ENCODE results near the gene RBM48.

The RBM48 gene

GRCh38 chr7:92567460-92567859 is 38.9 kb downstream of the RBM48 start:
- TF ChIP-seq CTCF (conservative IDR thresholded peaks at IDR 0.05; ENCODE audit: low read depth, low read length), result no peak
- no peak for DNase-seq (ENCODE audit: low read depth)
- no peak overlapping the region for H3K4me3 ChIP-seq (ENCODE audit: low read length)

- no peak overlapping the region for H3K4me3 ChIP-seq (ENCODE audit: low read length)
- no peak for TF ChIP-seq CTCF (conservative IDR thresholded peaks at IDR 0.05; ENCODE audit: low read depth, low read length)
- no peak for DNase-seq (ENCODE audit: low read depth)
These were observed 40.5 kb downstream of the RBM48 start for GRCh38 chr7:92569137-92569536.

GRCh38 chr7:92576296-92576695 is 47.7 kb downstream of the RBM48 start:
- no peak for TF ChIP-seq CTCF (conservative IDR thresholded peaks at IDR 0.05; ENCODE audit: low read depth, low read length)
- no peak overlapping the region for H3K4me3 ChIP-seq (ENCODE audit: low read length)
- DNase-seq (ENCODE audit: low read depth), result no peak

GRCh38 chr7:92582948-92583347 is 54.4 kb downstream of the RBM48 start:
- no peak for TF ChIP-seq CTCF (conservative IDR thresholded peaks at IDR 0.05; ENCODE audit: low read depth, low read length)
- no peak for DNase-seq (ENCODE audit: low read depth)
- H3K4me3 ChIP-seq (ENCODE audit: low read length), result no peak overlapping the region

- DNase-seq (ENCODE audit: low read depth), result no peak
- no peak for TF ChIP-seq CTCF (conservative IDR thresholded peaks at IDR 0.05; ENCODE audit: low read depth, low read length)
- no peak overlapping the region for H3K4me3 ChIP-seq (ENCODE audit: low read length)
These were observed 56.4 kb downstream of the RBM48 start for GRCh38 chr7:92584953-92585352.

- H3K4me3 ChIP-seq (ENCODE audit: low read length), result no peak overlapping the region
- TF ChIP-seq CTCF (conservative IDR thresholded peaks at IDR 0.05; ENCODE audit: low read depth, low read length), result no peak
- DNase-seq (ENCODE audit: low read depth), result no peak
These were observed 57.8 kb downstream of the RBM48 start for GRCh38 chr7:92586403-92586802.

- DNase-seq (ENCODE audit: low read depth), result no peak
- H3K4me3 ChIP-seq (ENCODE audit: low read length), result no peak overlapping the region
- no peak for TF ChIP-seq CTCF (conservative IDR thresholded peaks at IDR 0.05; ENCODE audit: low read depth, low read length)
These were observed 58.2 kb downstream of the RBM48 start for GRCh38 chr7:92586841-92587240.

Data from retinal pigment epithelial cell (primary cell).